GM23338 (cell line): ENCODE measurements around the gene CHRD. TPM values are rescaled to one million over a fixed set of nuclear protein-coding genes. Genes with fewer than 3 reads are reported as not detected.

Experiments
- ATAC-seq: fragments of 200-7000 bp; cut with Tn5 transposase; 3 replicates; pipeline ENCODE4 v1.9.1; 2020
- DNase-seq: peaks from one replicate; pipeline ENCODE4 v3.0.0-alpha.2; 2015; ENCODE audit warnings: low spot score
- H2AFZ ChIP-seq: fragments of 200-600 bp; sonication (generic); 2 replicates; pipeline ENCODE4 v1.8.0; 2016; ENCODE audit warnings: antibody characterized with exemption, mild to moderate bottlenecking, moderate library complexity
- H3F3A ChIP-seq: fragments of 200-600 bp; sonication (generic); replicated peaks from 2 replicates; pipeline ENCODE4 v1.8.0; 2017; ENCODE audit warnings: antibody characterized with exemption, mixed run types, low read depth
- H3K27ac ChIP-seq: fragments of 200-600 bp; sonication (generic); 2 replicates; pipeline ENCODE4 v1.6.1; 2016; ENCODE audit warnings: low read depth
- H3K27me3 ChIP-seq: fragments of 200-600 bp; sonication (generic); 2 replicates; pipeline ENCODE4 v1.8.0; 2016; ENCODE audit warnings: mild to moderate bottlenecking, mixed run types, moderate library complexity; ENCODE audit not compliant: insufficient read depth
- H3K36me3 ChIP-seq: fragments of 200-600 bp; sonication (generic); 2 replicates; pipeline ENCODE4 v1.8.0; 2016; ENCODE audit warnings: mild to moderate bottlenecking; ENCODE audit not compliant: insufficient read depth
- H3K4me1 ChIP-seq: fragments of 200-600 bp; sonication (generic); 2 replicates; pipeline ENCODE4 v1.8.0; 2016; ENCODE audit warnings: mild to moderate bottlenecking, moderate library complexity; ENCODE audit not compliant: insufficient read depth
- H3K4me2 ChIP-seq: fragments of 200-600 bp; sonication (generic); 2 replicates; pipeline ENCODE4 v1.7.1; 2017; ENCODE audit warnings: mixed run types
- H3K4me3 ChIP-seq: fragments of 200-600 bp; sonication (generic); 2 replicates; pipeline ENCODE4 v1.6.1; 2016; ENCODE audit warnings: mixed run types
- H3K79me2 ChIP-seq: fragments of 200-600 bp; sonication (generic); replicated peaks from 2 replicates; pipeline ENCODE4 v1.8.0; 2017; ENCODE audit warnings: mild to moderate bottlenecking; ENCODE audit not compliant: insufficient read depth
- H3K9me2 ChIP-seq: fragments of 200-600 bp; sonication (generic); 2 replicates; pipeline ENCODE4 v1.8.0; 2017; ENCODE audit not compliant: insufficient read depth
- H4K20me1 ChIP-seq: fragments of 200-600 bp; sonication (generic); replicated peaks from 2 replicates; pipeline ENCODE4 v1.8.0; 2017; ENCODE audit warnings: mild to moderate bottlenecking; ENCODE audit not compliant: insufficient read depth
- H3K27ac Mint-ChIP-seq: 2 replicates; pipeline ENCODE4 v1.8.0; 2020; ENCODE audit warnings: inconsistent platforms, mild to moderate bottlenecking, moderate library complexity, mixed read lengths
- H3K27me3 Mint-ChIP-seq: 3 replicates; pipeline ENCODE4 v1.8.0; 2022; ENCODE audit warnings: low read depth, mild to moderate bottlenecking, moderate library complexity, mixed read lengths, inconsistent platforms; ENCODE audit not compliant: insufficient read depth, poor library complexity
- H3K36me3 Mint-ChIP-seq: 3 replicates; pipeline ENCODE4 v1.8.0; 2021; ENCODE audit warnings: low read depth, mild to moderate bottlenecking, inconsistent platforms, moderate library complexity, mixed read lengths
- H3K4me1 Mint-ChIP-seq: 3 replicates; pipeline ENCODE4 v1.8.0; 2020; ENCODE audit warnings: mild to moderate bottlenecking, inconsistent platforms, mixed read lengths
- H3K4me3 Mint-ChIP-seq: 3 replicates; pipeline ENCODE4 v1.8.0; 2021; ENCODE audit warnings: moderate library complexity, mild to moderate bottlenecking, inconsistent platforms, mixed read lengths
- H3K9me3 Mint-ChIP-seq: 3 replicates; pipeline ENCODE4 v1.8.0; 2020; ENCODE audit warnings: moderate library complexity, mild to moderate bottlenecking, inconsistent platforms, mixed read lengths
- CREB1 ChIP-seq: fragments of 250-450 bp; sonication (Bioruptor Pico); IDR thresholded peaks from 2 replicates; pipeline ENCODE4 v1.5.0; 2020; ENCODE audit warnings: low read depth, mild to moderate bottlenecking, moderate library complexity
- CTCF ChIP-seq, 2 experiments: fragments of 200-600 bp in 1 of 2; sonication (generic) in 1 of 2; conservative IDR thresholded peaks; 2 replicates each; pipeline versions ENCODE4 v1.5.1 to v1.6.1; 2016 to 2017; ENCODE audit warnings: antibody characterized with exemption in 2 of 2, low read depth in 2 of 2, mild to moderate bottlenecking in 2 of 2, moderate library complexity in 1 of 2
- REST ChIP-seq: IDR thresholded peaks from one replicate; pipeline ENCODE4 v1.6.1; 2018; ENCODE audit warnings: antibody characterized with exemption; ENCODE audit not compliant: unreplicated experiment
- ZNF114 ChIP-seq: fragments of 250-450 bp; sonication (Bioruptor Pico); IDR thresholded peaks from 2 replicates; pipeline ENCODE4 v1.5.0; 2020; ENCODE audit warnings: mild to moderate bottlenecking, moderate library complexity
- ZNF462 ChIP-seq: fragments of 250-450 bp; sonication (Bioruptor Pico); IDR thresholded peaks from 2 replicates; pipeline ENCODE4 v1.5.0; 2020; ENCODE audit warnings: mild to moderate bottlenecking, moderate library complexity
- polyA plus RNA-seq: library from polyadenylated mRNA; unstranded; fragments of >200 nt; fragmentation: Nextera tagmentation; extraction: Ambion mirVana; gene quantifications from 2 replicates; pipeline ENCODE4 v1.2.1, GENCODE V29; 2016
- total RNA-seq: library from RNA; depleted of rRNA; stranded (reverse); fragments of >200 nt; shearing (Covaris generic); gene quantifications from 2 replicates; pipeline ENCODE4 v1.2.3, GENCODE V29; 2014

The CHRD gene
- total and polyA plus RNA-seq, 2 experiments from 2014 or later = 0.34 to 0.66 TPM

- TF ChIP-seq CTCF (conservative IDR thresholded peaks at IDR 0.05; ENCODE audit: low read depth in 2 of 2) = no peak
Measured at GRCh38 chr3:184337981-184338380, 41.9 kb upstream of the CHRD start (continued).

- no peaks in the 10 kb centered on the region for H3K9me2 ChIP-seq
- peaks cover 27% of the 10 kb centered on the region for H3K4me1 ChIP-seq
- H3K27me3 Mint-ChIP-seq = peaks cover 34% of the 10 kb centered on the region
- peaks cover 3% of the 10 kb centered on the region; the same call in 1 of the 3 replicates for H3K9me3 Mint-ChIP-seq
- DNase-seq (peak; percentile 93), ATAC-seq (peak; percentile 61)
- peak overlapping the region; percentile 39; the same call in 1 of the 2 replicates for H3K27ac ChIP-seq
- peak overlapping the region; percentile 87 for H3K4me3 Mint-ChIP-seq
- peaks cover 30% of the 10 kb centered on the region for H3F3A ChIP-seq
- TF ChIP-seq REST (no peak), ZNF114 (CRISPR knock-in tag) (no peak), CTCF (conservative IDR thresholded peaks at IDR 0.05; ENCODE audit: low read depth in 2 of 2) (peak in 1 of 2 experiments; percentile 25; a peak in 1 of 4 replicates), CREB1 (peak; percentile 91), ZNF462 (CRISPR knock-in tag) (no peak)
- H3K36me3 ChIP-seq = 0 out of 2 replicates have a peak, but pooled peaks cover 9% of the 10 kb centered on the region
- no peak overlapping the region for H2AFZ ChIP-seq
- H3K4me3 ChIP-seq = peak overlapping the region; percentile 57
- H3K27ac Mint-ChIP-seq = peak overlapping the region; percentile 76
- H4K20me1 ChIP-seq = peaks cover 21% of the 10 kb centered on the region
- peaks cover 28% of the 10 kb centered on the region for H3K79me2 ChIP-seq
- H3K4me2 ChIP-seq = peak overlapping the region; percentile 90
- no peaks in the 10 kb centered on the region for H3K27me3 ChIP-seq
- peaks cover 42% of the 10 kb centered on the region for H3K4me1 Mint-ChIP-seq
- peaks cover 32% of the 10 kb centered on the region for H3K36me3 Mint-ChIP-seq
Measured at GRCh38 chr3:184338511-184338945, 41.3 kb upstream of the CHRD start.
